HG03064 (cell line): ENCODE results near the gene SLC25A23.
A peak's percentile ranks its signal among the peaks of the same experiment; 100 is the strongest.

Experiments used
- ATAC-seq: cut with Tn5 transposase; IDR thresholded peaks from one replicate; pipeline ENCODE4 v1.9.1; 2021; ENCODE audit warnings: low read depth; ENCODE audit not compliant: unreplicated experiment

SLC25A23 gene

GRCh38 chr19:6481541-6482342 lies 22.1 kb upstream of the SLC25A23 start, which contains the start of gene DENND1C:
DENND1C (minus strand) TSS chr19:6481787; CDS start chr19:6481695, 92 bp downstream.
- peak; percentile 79 for ATAC-seq

- ATAC-seq, result peak; percentile 7
Observed at GRCh38 chr19:6480848-6481415, 21.3 kb upstream of the SLC25A23 start.

- ATAC-seq, result no peak
Observed at GRCh38 chr19:6479836-6480398, 20.3 kb upstream of the SLC25A23 start.

DNA sequence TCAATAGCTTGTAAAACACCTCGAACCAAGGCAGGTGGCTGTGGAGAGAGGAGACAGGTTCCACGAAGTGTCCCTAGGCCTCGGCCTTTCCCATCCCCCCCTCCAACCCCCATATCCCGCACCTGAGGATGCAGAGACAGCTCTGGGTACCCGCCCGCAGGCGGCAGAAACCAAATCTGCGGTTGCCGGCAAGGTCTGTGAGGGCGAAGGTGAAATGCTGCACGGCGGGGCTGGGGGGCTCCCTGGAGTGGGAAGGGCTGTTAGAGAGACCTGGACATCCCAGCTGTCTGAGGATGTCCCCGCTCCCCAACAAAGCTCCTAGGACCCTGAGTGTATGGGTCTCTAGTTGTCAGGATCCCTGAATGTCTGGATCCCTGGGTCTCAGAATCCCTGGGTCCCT lies 19.2 kb upstream of the SLC25A23 start:
- no peak for ATAC-seq

DNA sequence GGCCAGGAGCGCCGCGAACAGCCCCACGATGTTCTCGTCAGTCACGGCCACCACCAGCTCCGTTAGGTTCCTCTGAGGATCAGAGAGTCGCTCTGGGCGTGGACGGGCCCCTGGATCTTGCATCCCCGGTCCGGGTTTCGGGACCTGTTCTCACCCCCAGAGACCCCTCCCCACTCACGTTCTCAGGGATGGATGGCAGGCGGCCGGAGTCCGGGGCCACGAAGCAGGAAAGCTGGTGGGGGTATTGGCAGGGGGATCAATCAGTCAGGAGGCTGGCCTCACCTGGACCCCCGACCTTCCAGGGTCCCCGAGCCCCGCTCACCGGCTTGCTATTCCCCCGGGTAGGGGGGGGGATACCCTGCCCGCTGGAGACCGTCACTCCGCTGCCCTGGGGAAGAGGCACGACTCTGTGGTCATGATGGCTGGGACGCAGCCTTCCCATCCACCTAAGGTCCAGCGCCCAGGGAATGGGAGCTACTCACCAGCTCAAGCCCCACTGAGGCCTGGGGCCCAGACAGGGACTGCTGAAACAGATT lies 17.4 kb upstream of the SLC25A23 start:
- no peak for ATAC-seq

- ATAC-seq, result no peak
Observed at GRCh38 chr19:6476155-6476895, 16.7 kb upstream of the SLC25A23 start.

GRCh38 chr19:6475321-6476108 lies 15.9 kb upstream of the SLC25A23 start:
- no peak for ATAC-seq

DNA sequence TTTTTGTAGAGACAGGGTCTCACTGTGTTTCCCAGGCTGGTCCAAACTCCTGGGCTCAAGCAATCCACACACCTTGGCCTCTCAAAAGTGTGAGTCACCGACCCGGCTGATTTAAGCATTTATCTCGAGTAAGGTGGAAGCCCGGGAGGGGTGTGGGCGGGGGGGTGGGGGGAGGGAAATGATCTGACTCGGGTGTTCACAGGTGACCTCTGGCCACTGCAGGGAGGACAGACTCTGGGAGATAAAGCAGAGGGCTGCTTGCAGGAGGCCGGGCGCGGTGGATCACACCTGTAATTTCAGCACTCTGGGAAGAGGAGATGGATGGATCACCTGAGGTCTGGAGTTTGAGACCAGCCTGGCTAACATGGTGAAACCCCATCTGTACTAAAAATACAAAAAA lies 14.1 kb upstream of the SLC25A23 start:
- no peak for ATAC-seq

DNA sequence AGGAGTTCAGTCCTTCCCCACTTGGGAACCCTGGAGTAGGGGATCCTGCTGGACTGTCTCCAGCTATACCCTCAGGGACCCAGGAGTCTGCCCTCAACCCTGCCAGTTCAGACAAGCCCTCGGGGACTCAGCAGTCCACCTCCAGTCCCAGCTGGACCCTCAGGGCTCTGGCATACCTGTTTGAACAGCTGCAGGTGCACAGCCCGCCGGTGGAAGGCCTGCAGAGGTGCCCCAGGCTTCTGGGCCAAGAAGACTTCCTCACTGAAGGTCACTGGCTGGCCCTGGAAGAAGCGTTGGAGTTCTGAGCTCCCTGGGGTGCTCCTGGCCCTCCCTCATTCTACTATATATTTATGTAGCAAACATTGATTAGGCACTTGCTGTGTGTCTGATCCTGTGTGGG lies 13.1 kb upstream of the SLC25A23 start:
- no peak for ATAC-seq

DNA sequence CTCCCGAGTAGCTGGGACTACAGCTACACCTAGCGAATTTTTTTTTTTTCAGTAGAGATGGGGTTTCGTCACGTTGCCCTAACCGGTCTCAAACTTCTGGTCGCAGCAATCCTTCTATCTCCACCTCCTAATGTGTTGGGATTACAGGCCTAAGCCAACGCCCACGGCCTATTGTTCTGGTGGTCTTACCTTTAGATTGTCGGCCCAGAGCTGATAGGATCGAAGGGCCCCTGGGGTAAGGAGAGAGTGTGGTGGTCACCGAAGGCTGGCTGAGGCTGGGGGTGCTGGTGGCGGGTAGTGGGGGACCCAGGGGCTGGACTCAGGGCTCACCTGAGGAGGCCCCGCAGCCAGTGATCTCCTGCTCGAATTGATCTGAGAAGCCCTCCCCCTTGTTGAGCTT lies 11.5 kb upstream of the SLC25A23 start:
- ATAC-seq, result no peak

DNA sequence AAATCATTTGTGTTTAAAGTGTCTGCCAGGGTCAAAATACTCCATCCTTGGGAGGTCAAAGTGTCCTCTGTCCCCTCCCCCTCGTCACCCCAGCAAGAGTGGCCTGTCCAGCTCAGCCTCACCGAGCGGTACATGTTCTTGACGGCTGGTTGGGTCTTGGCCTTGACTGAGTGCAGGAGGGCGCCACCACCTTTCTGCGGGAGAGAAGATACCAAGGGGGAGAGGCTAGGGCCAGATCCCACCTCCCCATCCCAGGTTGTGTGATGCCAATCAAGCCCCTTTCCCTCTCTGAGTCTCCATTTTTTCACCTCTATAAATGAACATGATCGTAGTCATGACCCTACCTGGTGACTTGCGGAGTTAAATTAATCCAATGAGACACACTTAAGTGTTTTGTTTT lies 10.6 kb upstream of the SLC25A23 start:
- ATAC-seq, result no peak

DNA sequence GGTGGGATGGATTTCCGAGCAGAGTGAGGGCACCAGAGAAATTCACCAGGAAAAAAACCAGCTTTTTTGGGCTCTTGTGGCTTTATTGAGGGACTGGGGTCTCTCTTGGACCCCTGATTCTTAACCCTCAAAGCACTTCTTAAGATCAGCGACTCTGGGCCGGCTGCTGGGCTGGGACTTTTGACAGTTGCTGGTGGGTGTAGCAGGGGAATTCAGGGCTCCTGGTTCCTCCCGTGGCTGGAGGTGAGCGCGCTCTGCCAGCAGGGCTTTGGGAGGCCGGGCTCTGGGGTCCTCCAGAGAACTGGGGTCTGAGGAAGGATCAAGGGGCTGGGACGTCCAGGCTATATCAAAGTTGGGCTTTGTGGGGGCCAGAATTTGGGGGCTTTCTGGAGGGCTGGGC lies 7.8 kb upstream of the SLC25A23 start:
- ATAC-seq, result no peak

DNA sequence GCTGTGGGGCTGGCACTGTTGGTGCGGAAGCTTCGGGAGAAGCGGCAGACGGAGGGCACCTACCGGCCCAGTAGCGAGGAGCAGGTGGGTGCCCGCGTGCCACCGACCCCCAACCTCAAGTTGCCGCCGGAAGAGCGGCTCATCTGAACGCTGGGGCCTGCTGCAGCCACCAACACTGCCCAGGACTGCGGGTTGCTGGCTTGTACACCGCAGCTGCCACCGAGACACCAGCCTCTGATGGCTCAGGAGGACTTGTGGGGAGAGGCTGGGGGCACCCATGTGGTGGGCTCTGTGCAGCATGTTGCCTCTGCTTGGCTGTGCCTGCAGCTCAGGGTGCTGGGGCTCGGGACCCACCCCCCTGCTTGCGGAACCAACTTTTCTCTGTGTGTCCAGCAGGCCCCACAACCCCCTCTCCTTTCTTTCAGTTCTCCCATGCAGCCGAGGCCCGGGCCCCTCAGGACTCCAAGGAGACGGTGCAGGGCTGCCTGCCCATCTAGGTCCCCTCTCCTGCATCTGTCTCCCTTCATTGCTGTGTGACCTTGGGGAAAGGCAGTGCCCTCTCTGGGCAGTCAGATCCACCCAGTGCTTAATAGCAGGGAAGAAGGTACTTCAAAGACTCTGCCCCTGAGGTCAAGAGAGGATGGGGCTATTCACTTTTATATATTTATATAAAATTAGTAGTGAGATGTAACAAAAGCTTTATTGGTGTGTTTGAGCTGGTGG lies 7.1 kb upstream of the SLC25A23 start:
- ATAC-seq, result no peak

- no peak for ATAC-seq
Observed at GRCh38 chr19:6465663-6466062, 6.1 kb upstream of the SLC25A23 start.

DNA sequence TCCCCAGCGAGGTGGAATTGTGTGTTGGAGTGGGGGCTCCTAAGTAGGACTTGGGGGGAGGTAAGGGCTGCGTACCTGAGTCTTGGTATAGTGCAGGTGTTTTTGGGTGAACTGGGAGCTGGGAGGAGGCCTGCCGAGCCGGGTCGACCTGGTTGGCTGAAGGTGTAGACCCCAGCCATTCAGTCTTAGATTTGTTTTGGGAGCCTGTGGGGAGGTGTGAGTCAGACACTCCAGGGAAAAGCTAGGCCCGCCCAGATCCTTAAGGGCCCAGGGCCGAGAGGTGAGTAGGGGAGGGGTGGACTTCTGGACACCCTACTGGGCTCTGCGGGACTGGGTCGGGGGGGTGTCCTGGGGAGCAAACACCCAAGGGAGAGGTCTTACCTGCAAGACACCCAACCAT lies 5.4 kb upstream of the SLC25A23 start:
- no peak for ATAC-seq

GRCh38 chr19:6464070-6464873 lies 4.7 kb upstream of the SLC25A23 start, which contains the start of gene CRB3:
CRB3 (plus strand) TSS chr19:6464271; CDS start chr19:6464702, 431 bp downstream.
- ATAC-seq, result no peak

- ATAC-seq, result peak; percentile 64
Observed at GRCh38 chr19:6460099-6460884, 700 bp upstream of the SLC25A23 start.
